Nephron (organoid): ENCODE data around the gene TCIRG1.
A peak's percentile ranks its signal among the peaks of the same experiment; 100 is the strongest.

Source experiments
- H3K27ac Mint-ChIP-seq, 3 experiments: 2 replicates each; pipeline ENCODE4 v1.8.0; 2020; ENCODE audit warnings: mixed read lengths in 3 of 3, mild to moderate bottlenecking in 2 of 3, moderate library complexity in 1 of 3
- H3K27me3 Mint-ChIP-seq: 2 replicates; pipeline ENCODE4 v1.8.0; 2021; ENCODE audit warnings: low read depth, mild to moderate bottlenecking, moderate library complexity, mixed read lengths
- H3K36me3 Mint-ChIP-seq: 2 replicates; pipeline ENCODE4 v1.8.0; 2020; ENCODE audit warnings: low read depth, mixed read lengths
- H3K4me1 Mint-ChIP-seq: 2 replicates; pipeline ENCODE4 v1.8.0; 2020; ENCODE audit warnings: mixed read lengths
- H3K4me3 Mint-ChIP-seq, 3 experiments: 2 replicates each; pipeline ENCODE4 v1.8.0; 2020; ENCODE audit warnings: mild to moderate bottlenecking in 3 of 3, mixed read lengths in 3 of 3, moderate library complexity in 2 of 3
- H3K9me3 Mint-ChIP-seq: 2 replicates; pipeline ENCODE4 v1.8.0; 2020; ENCODE audit warnings: mixed read lengths
- CTCF ChIP-seq, 3 experiments: fragments of 200-600 bp; sonication (generic); IDR thresholded peaks; one replicate each; pipeline ENCODE4 v1.5.0; 2021; ENCODE audit warnings: antibody characterized with exemption in 3 of 3; ENCODE audit not compliant: unreplicated experiment in 3 of 3

The TCIRG1 gene

DNA sequence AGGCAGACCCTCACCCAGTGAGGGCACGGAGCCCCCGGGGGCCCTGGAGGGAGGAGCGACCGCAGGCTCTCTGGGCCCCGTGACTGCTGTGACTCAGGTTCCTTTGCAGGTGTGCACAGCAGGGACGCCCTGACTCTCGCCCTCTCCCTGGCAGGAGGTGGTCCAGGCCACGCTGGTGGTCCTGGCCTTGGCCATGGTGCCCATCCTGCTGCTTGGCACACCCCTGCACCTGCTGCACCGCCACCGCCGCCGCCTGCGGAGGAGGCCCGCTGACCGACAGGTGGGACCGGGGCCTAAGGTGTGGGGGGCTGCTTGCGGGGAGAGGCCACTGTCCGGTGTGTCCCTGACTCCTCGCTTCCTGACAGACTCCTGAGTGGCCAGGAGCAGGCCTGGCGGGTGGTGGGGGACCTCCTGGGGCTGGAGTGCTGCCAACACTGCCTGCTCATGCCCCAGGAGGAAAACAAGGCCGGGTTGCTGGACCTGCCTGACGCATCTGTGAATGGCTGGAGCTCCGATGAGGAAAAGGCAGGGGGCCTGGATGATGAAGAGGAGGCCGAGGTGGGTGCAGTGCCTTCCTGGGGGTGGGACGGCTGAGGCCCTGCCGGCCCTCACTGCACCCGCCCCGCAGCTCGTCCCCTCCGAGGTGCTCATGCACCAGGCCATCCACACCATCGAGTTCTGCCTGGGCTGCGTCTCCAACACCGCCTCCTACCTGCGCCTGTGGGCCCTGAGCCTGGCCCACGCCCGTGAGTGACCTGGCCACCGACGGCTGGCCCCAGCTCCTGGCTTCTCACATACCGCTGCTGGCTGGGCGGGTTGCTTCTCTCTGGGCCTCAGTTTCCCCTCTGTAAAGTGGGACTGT, 10.9 kb downstream of the TCIRG1 start:
- H3K4me3 Mint-ChIP-seq, result no peak overlapping the region
- no peaks in the 10 kb centered on the region for H3K27me3 Mint-ChIP-seq
- no peaks in the 10 kb centered on the region for H3K36me3 Mint-ChIP-seq
- H3K4me1 Mint-ChIP-seq, result no peaks in the 10 kb centered on the region
- TF ChIP-seq CTCF (IDR thresholded peaks at IDR 0.05; ENCODE audit: unreplicated experiment in 3 of 3), result no peak
- H3K27ac Mint-ChIP-seq, result no peak overlapping the region
- no peaks in the 10 kb centered on the region for H3K9me3 Mint-ChIP-seq

- TF ChIP-seq CTCF (IDR thresholded peaks at IDR 0.05; ENCODE audit: unreplicated experiment in 3 of 3), result no peak
- Mint-ChIP-seq H3K27ac (no peak overlapping the region), H3K4me1 (no peaks in the 10 kb centered on the region), H3K27me3 (no peaks in the 10 kb centered on the region), H3K36me3 (no peaks in the 10 kb centered on the region), H3K4me3 (no peak overlapping the region), H3K9me3 (no peaks in the 10 kb centered on the region)
Measured at GRCh38 chr11:68050371-68050841, 11.6 kb downstream of the TCIRG1 start.

DNA sequence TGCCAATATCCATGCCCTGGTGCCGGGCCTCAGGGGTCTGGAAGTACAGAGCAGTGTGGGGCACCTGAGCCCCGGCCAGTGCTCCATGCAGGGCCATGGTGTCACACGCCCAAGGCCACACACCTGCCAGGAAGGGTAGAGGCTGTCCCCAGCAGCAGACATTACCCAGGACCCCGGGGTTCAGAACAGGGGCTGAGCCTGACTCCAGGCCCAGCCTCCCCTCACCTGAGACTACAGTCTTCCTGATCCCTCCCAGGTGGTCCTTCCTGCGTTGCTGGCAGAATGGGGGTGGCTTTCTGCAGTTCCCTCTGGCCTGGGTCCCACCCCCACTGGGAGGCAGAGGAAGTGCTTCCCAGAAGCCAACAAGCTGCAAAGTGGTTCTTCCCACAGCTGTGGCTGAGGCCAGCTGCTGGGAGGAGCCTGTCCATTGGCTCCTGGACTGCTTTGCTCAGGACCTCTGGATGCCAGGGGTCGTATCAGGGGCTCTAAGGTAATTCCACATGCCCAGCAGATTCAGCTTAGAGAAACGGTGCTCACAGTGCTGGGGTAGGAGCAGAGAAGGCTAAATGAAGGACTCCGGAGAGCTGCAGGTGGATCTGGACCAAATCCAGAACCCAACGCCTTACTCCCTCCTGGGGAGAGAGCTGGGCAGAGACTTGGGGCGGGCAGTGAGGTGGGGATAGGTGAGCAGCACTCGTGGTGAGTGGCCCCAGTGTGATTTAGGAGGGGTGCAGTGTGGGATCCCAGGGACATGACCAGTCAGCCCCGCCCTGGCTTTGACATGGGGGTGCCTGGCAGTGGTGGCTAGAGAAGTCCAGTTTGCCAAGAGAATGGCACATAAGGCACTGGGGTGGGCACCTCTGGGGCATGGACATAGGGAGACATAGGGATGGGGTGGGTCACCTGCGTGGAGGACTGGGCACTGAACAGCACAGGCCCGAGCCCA, 12.6 kb downstream of the TCIRG1 start:
- peak overlapping the region in 1 of 3 experiments; percentile 69 for H3K27ac Mint-ChIP-seq

DNA sequence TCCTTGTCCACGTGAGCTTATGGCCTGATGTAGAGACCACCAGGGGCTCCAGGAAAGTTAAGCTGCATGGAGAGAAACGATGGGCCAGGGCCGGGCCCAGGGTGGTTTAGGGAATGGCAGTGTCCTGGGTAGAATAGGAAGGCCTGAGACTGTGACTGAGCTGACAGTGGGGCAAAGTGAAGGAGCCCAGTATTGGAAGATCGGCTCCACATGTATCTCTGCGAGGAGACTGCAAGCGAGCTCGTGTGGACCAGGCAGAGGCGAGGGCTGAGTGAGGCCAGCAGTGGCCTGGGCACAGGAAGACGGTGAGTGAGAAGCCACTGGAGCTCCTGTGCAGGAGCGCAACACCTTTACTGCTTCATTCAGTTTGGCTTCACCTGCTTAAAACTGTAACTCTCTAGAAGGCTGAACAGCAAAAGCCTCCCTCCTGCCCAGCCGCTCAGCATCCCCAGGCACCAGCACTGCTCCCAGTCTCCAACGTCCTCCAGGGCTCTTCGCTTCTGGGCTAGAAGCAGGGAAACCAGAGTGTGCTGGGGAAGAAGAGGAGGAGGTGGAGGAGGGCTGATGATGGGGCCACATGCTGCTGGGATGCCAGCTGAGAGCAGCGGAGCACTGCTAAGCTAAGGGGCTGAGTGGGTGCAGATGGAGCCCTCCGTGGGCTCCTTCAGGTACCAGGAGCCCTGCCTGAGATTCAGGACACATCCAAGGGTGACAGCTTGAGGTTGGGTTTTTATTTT, 13.5 kb downstream of the TCIRG1 start:
- Mint-ChIP-seq H3K4me3 (no peak overlapping the region), H3K4me1 (no peaks in the 10 kb centered on the region), H3K36me3 (peaks cover 10% of the 10 kb centered on the region), H3K27me3 (no peaks in the 10 kb centered on the region), H3K27ac (no peak overlapping the region), H3K9me3 (no peaks in the 10 kb centered on the region)
- TF ChIP-seq CTCF (IDR thresholded peaks at IDR 0.05; ENCODE audit: unreplicated experiment in 3 of 3), result no peak

More for the DNA sequence above, 12.6 kb downstream of the TCIRG1 start:
- no peak overlapping the region for H3K4me3 Mint-ChIP-seq
- no peak for TF ChIP-seq CTCF (IDR thresholded peaks at IDR 0.05; ENCODE audit: unreplicated experiment in 3 of 3)
- H3K36me3 Mint-ChIP-seq, result peaks cover 4% of the 10 kb centered on the region
- H3K9me3 Mint-ChIP-seq, result no peaks in the 10 kb centered on the region
- H3K27me3 Mint-ChIP-seq, result no peaks in the 10 kb centered on the region
- H3K4me1 Mint-ChIP-seq, result no peaks in the 10 kb centered on the region

- no peaks in the 10 kb centered on the region for H3K4me1 Mint-ChIP-seq
- H3K9me3 Mint-ChIP-seq, result no peaks in the 10 kb centered on the region
- H3K36me3 Mint-ChIP-seq, result peaks cover 16% of the 10 kb centered on the region
- H3K27me3 Mint-ChIP-seq, result no peaks in the 10 kb centered on the region
- TF ChIP-seq CTCF (IDR thresholded peaks at IDR 0.05; ENCODE audit: unreplicated experiment in 3 of 3), result no peak
- H3K4me3 Mint-ChIP-seq, result no peak overlapping the region
- H3K27ac Mint-ChIP-seq, result no peak overlapping the region
Measured at GRCh38 chr11:68053117-68053516, 14.3 kb downstream of the TCIRG1 start.
